Activated CD8-positive, alpha-beta memory T cell treated with anti-CD3 and anti-CD28 coated beads, Interleukin-2, amount 50 U/mL, for 48 hours (primary cell): ENCODE results near the gene AP3B2.
"Not testable (repeated sequence)": the region's sequence is repeated elsewhere in the genome, so short reads cannot be mapped to it uniquely, and the experiment has no call there.

ENCODE experiments used
- DNase-seq: peaks from one replicate; pipeline ENCODE4 v3.0.0-alpha.2; 2020

The AP3B2 gene

DNA sequence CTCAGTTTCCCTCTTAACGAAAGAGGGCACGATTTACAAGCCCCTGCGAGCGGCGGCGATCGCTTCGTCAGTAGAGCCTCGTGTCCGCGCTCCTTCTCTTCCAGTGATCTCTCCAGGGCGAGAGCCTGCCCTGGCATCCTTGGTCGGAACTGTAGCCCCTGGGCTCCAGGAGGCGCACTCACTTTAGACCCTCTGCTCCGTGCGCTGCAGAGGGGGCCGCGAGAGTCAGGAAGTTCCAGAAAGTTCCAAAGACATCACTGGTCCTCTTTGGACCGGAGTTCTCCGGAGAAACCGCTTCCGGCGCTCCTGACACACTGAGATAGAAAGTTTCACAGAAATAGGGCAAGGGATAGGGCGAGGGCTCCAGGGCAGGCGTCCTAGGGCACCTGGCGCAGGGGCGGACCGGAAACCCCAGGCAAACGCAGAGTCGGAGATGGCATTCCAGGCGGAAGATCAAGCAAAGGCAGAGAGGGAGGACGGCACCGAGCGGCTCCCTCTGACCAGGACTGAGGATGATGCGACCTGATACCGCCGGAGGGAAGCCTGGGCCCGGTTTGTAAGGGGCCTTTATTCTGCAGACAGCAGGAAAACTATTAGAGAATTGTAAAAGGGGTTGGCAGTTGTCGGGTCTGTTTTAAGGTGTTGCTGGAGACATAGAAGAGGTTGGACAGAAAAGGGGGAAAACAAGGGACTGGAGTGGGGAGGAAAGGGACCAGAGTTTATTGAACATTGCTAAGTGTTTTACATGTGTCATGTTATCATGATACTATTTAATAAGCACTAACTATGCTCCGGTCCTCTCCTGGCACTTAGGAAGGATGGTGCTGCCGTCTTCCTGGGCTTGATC lies 61.2 kb downstream of the AP3B2 start:
- no peak for DNase-seq

DNA sequence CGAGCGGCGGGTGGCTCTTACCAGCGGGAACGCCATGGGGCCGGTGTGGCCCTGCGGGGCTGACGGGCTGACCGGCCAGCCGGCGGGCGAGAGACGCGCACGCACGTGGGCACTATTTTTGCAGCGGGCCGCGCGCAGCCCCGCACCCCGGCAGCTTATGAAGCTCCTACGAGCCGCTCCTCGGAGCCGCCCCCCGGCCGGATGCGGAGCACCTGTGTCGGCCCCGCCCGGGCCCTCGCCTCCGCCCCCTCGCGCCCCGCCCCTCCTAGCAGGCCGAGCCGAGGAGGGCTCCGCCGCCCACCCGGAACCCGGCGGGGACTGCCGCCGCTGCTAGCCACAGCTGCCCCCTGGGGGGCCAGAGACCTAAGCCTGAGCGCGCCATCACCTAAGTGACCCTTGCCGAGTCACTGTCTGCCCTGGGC lies 61.8 kb downstream of the AP3B2 start:
- DNase-seq, result peak; percentile 77

DNA sequence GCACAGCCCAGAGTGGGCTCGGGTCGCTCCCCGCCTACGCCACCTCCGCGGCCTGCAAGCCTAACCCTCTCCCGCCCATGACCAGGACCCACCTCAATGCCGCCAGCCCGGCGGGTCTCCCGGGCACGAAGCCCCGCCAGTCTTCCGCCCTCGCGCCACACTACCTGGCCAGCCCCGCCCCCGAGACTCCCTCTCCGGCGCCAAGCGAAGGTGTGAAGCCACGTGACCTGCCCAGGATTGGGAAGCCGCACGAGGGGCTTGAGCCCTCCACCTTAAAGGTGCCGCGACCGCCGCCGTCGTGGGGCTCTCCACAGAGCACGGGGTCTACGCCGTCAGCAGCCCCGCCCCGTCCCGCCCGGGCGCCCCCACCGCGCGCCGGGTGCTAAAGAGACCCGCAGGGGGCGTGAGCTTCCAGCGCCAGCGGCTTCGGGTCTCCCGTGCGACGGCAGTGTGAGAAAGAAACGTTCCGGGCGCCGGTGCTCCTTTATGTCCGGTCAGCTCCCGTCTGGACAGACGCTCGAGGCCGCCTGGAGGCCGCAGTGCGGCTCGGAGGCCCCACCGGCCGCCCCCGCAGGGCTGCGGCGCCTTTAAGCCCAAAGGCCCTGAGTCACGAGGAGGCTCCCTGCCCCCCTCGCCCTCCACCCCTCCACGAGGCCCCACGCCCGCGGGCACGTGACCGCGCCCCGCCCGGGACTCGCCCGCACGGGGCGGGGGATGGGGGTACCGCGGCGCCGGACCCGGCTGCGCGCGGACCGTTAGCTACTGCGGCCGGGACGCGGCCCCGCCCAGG lies 62.4 kb downstream of the AP3B2 start, which contains the start of gene CPEB1:
Gene CPEB1, minus strand, starts transcription at position 319 of the 790 bp plus-strand sequence. CDS start 18,904 bp downstream, outside the sequence.
- peak; percentile 60 for DNase-seq

DNA sequence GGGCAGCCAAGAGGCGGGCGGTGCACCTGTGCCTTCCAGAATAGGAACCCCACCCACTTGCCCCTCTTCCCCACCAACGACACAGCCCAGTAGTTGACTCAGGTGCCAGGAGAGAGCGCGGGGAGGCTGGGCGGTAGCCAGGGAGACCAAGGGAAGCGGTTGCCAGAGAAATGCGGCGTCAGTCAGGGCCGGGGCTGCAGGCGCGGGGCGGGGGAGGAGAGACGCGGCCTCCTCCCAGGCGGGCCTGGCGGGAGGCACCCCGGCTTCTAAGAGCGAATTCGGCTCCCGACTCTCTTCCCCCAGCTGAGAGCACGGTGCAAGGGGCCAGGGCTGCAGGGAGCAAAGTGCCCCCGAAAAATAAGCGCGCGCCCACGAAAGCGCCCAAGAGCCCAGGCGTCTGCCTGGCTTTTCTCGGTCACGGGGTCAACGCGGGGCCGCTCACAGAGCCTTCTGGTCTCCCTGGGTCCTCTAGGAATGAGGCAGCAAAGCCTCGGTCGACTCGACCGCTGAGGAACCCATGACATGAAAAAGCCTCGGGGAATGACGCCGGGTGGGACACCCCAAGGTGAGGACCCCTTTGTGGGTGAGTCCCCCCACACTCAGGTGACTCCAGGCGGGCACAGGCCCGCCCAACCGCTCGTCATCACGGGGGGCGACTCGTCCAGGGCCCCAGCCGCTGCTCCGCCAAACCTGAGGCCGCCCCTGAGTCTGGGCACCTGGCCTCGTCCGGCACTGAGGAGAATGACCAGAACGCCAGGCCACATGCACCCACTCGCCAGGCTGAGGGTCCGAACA lies 63.2 kb downstream of the AP3B2 start:
- DNase-seq, result no peak

DNA sequence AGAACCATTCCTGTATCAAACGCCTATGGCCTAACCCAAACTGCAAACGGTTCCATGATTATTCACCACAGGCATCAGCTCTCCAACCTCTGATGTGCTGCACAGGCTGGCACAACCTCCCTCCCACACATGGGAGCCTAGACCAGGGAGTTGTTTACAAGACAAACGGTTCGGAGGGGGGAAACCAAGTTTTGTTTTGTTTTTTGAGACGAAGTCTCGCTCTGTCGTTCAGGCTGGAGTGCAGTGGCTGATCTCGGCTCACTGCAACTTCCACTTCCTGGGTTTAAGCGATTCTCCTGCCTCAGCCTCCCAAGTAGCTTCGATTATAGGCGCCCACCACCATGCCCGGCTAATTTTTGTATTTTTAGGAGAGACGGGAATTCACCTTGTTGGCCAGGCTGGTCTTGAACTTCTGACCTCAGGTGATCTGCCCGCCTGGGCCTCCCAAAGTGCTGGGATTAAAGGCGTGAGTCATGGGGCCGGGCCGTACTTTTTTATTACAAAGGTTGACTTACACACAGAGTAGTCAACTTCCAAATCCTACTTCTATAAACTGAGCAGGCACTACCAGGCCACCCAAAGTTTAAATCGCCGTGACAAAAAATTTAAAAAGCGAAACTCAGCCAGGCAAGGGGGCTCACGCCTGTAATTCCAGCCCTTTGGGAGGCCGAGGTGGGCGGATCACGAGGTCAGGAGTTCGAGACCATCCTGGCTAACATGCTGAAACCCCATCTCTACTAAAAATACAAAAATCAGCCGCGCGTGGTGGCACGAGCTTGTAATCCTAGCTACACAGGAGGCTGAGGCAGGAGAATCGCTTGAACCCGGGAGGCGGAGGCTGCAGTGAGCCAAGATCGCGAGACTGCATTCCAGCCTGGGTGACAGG lies 64.5 kb downstream of the AP3B2 start:
- DNase-seq, result not testable (repeated sequence)

DNA sequence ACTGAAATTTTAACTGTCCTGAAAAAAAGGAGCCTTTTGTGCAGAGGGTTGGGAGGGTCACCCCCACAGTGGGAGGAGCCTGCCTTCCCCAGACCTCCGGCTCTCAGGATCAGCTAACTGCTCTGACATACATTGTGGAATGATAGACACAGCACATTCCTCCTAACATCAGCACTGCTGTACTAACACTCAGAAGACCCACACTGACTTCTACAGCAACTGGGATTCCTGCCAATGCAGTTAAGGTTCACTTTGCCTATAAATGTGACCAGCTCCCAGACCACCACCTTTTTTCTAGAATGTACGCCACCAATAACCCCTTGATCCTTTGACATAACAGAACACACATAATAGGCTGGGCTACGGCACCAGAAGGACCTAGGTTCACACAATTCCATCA lies 65.7 kb downstream of the AP3B2 start:
- no peak for DNase-seq

DNA sequence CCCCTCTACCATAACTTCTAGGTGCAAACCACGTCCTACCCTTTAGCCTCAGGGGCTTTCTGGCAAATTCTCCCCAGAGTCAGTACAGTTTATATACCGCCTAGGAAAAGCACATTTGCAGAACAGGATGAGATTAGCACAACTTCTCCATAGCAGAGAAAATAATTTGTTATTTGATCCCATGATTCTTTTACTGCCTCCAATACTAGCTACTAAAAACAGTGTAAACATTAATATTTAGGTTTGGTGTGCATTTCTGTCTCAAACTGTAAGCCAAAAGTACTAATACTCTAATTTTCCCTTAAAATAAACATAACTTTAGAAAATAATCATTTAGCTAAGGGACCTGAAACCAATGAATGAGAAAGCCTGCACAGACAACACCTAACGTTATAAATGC lies 67.0 kb downstream of the AP3B2 start:
- no peak for DNase-seq

DNA sequence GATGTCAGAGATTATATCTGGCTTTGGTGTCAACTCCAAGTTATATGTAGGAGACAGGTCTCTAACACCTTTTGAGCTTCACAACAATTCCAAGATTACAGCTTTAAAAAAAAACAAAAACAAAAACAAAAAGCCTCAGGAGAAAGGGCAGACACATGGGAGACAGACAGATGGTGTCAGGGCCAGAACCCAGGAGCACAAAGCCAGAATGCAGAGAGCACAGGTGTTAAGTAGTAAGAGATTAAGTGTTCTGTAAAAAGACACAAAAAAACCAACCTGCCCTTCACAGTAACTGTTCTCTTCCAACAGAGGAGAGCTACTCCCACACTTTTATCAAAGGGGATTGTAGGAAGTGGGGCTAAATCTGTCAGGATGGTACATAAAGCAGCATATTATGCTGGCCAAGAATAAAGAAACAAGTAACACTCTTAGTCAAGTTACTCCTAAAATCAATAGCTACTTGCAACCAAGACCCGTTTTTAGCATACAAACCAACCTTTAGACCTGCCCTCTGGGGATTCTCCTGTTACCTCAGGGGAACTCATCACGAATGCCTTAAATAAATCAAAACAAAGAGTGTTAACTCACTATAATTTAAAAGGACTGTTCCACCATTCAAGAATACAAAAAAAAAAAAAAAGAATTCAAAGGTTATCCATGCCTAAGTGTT lies 68.4 kb downstream of the AP3B2 start:
- DNase-seq, result no peak

DNA sequence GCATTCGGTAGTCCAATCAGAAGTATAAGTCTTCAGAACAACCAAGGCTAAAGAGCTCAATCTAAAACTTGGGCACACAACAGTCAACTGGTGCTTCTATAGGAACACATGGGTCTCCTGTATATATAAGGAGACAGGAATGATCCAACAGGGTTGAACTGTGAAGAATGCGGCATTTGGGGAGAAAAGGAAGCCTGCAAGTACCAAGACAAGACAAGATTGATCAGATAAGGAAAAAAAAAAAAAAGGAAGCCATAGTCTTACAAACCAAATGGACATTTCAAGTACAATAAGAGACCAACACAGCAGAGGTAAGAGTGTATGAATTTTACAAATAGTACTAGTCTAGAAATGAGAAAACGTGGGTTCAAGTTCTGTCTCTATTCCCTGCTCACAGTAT lies 69.0 kb downstream of the AP3B2 start:
- DNase-seq, result no peak

DNA sequence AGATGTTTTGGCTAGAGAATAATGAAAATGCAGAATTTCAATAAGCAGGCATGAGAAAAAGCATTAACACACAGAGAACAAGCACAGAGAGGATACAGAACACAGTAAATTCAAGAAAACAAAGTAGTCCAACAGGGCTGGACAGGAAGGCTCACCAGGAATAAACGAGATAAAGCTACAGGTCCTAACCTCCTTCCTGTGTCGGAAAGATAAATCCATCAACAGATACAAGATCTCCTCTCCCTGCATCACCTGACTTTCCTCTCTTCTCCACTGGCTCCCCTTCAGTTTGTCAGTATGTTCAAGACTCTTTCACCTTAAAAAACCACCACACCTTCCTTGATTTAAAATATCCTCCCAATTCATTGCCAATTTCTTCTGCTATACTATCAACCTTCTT lies 73.9 kb downstream of the AP3B2 start:
- no peak for DNase-seq

DNA sequence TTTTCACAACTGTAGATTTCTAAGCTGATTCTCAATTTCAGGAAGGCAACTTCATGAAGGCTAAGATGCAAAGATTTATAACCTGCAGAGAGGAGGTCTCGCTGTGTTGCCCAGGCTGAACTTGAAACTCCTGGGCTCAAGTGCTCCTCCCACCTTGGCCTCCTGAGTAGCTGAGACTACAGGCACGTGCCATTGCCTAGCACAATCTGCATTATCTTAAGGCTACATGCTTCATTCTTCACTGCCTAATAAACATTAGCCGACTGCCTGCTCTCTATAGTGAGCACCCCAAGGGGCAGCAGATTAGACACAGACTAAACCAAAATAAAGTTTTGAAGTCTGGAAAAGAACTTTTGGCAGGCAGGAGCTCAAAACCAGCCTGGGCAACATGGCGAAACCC lies 79.6 kb downstream of the AP3B2 start:
- DNase-seq, result no peak

DNA sequence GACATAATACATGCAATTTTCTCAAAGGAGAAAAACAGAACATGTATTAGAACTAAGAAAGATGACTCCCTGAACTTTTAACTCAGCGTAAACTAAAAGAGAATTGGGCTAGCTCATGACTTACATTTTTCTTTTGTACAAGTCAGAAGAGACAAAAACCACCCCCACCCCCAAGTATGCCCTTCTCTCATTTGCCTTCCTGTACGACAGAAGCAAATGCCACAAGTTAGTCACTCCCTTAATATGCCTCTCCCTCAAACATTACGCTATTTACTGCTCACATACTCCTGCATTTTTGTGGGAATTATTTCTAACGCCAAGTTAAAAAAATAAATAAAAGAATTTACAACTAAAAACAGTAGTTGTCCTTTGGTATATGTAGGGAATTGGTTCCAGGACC lies 84.5 kb downstream of the AP3B2 start:
- no peak for DNase-seq

DNA sequence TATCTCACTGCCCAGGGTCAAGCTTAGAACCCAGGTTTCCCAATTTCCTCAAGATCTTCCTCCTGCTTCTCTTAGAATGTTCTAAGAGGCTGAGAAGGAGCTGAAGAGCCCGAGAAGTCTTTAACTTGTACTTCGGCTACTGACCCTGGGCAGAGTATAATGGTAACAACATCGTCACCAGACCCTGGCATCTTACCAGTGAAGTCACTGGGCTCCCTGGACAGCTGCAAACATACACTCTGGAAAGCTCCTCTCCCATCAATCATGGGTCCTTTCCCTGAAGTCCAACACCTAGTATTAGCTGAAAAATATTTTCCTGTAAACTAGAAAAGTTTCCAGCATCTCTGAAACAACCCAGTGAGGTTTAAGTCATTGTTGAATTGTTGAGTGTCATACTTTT lies 85.2 kb downstream of the AP3B2 start:
- no peak for DNase-seq

DNA sequence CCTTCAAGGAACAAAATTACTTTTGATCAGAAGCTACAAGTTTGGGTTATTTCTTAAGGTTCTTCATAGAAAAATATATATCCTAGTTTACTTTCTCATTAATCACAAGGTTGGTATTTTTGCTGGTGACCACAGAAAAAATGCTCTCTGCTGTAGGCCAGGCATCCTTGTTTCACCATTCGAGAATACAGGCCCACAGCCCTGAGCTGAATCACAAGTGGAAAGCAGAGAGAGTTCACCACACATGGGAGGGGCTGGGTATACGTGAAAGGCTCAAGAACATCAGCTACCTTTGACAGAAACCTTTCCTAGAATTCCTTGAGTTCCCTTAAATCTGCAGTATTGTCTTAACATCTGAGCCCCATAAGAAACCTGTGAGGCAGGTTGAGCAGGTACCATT lies 85.7 kb downstream of the AP3B2 start:
- DNase-seq, result no peak

DNA sequence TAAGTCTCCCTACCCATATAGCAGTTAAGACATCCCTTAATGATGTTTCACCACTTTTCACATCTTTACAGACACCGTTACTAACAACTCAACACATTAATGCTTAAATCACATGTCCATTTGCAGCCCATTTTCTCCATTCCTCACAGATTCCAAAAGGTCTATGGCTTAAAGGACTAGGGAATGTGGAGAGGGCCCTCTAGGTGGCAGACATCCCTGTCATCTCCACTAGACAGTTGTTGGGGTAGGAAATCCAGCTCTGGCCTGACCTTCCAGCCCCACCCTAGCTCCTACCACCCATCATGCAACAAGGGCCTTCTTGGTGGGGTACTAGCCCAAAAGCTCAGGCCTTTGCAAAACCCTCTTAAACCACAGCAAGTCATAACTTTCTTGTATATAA lies 87.7 kb downstream of the AP3B2 start:
- DNase-seq, result no peak

DNA sequence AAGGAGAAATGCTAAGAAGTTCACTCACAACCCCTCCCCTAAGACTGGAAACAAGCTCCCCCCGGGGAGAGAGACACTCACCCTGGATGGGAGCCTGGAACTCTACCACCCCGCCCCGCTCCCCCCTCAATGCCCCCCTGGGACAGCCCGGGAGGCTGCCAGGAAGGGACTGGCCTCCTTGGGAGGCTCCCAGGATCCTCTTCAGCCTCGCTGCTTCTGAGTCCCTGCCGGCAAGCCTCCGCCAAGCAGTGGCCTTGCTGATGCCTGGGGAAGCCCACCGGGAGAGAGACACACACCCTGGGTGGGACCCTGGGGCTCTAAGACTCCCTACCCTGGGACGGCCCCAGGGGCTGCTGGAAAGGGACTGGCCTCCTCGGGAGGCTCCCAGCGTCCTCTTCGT lies 95.9 kb downstream of the AP3B2 start:
- DNase-seq, result no peak

DNA sequence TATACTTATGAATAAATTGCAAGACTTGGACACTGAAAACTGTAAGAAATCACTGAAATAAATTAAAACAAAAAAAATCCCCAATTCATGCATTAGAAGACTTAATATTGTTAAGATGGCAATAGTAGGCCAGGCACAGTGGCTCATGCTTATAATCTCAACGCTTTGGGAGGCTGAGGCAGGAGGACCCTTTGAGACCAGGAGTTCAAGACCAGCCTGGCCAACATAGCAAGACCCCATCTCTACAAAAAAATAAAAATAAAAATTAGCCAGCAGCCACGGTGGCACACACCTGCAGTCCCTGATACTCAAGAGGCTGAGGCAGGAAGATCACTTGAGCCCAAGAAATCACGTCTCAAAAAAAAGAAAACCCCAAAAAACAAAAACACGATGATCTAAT lies 98.3 kb downstream of the AP3B2 start:
- no peak for DNase-seq
